Spleen (tissue), 7 donors: ENCODE data around the gene HOMER3.

Experiments
- CTCF ChIP-seq, 11 experiments: fragments of 200-600 bp in 7 of 11; fragments of 450-650 bp in 4 of 11; sonication (generic) in 4 of 11; IDR thresholded peaks in 8 of 11; conservative IDR thresholded peaks in 3 of 11; 1 replicate in 7 of 11; 2 replicates in 4 of 11; pipeline versions ENCODE4 v1.4.0 to v1.8.0; 2016 to 2021; ENCODE audit warnings: antibody characterized with exemption in 11 of 11, inconsistent platforms in 4 of 11, mild to moderate bottlenecking in 1 of 11
- POLR2A ChIP-seq, 3 donors: fragments of 450-650 bp; IDR thresholded peaks; one replicate each; pipeline ENCODE4 v1.5.1; 2017; ENCODE audit warnings: antibody characterized with exemption in 3 of 3, mild to moderate bottlenecking in 1 of 3
- donor health status: DM: no; HTN: no; CAD: no; lungs with moderate emphysema.
- donor health status: DM: no; HTN: no; CAD: no.
- donor health status: DM: no; HTN: no; CAD: no.

GRCh38 chr19:18942692-18943091 lies 1.7 kb upstream of the HOMER3 start:
- TF ChIP-seq CTCF (IDR thresholded peaks at IDR 0.05 in 8 of 11, conservative IDR thresholded peaks at IDR 0.05 in 3 of 11) = no peak
- TF ChIP-seq POLR2A (IDR thresholded peaks at IDR 0.05) = no peak
